ENCODE data around the gene TMEM38A. TPM values are rescaled to one million over a fixed set of nuclear protein-coding genes. Genes with fewer than 3 reads are reported as not detected.

The TMEM38A gene
- total RNA-seq, 4 donors from 2014 or later, result 1.8 to 6.0 (median 2.2) TPM

GRCh38 chr19:16620018-16620417, 40.9 kb upstream of the TMEM38A start:
- TF ChIP-seq, protein P1, sequence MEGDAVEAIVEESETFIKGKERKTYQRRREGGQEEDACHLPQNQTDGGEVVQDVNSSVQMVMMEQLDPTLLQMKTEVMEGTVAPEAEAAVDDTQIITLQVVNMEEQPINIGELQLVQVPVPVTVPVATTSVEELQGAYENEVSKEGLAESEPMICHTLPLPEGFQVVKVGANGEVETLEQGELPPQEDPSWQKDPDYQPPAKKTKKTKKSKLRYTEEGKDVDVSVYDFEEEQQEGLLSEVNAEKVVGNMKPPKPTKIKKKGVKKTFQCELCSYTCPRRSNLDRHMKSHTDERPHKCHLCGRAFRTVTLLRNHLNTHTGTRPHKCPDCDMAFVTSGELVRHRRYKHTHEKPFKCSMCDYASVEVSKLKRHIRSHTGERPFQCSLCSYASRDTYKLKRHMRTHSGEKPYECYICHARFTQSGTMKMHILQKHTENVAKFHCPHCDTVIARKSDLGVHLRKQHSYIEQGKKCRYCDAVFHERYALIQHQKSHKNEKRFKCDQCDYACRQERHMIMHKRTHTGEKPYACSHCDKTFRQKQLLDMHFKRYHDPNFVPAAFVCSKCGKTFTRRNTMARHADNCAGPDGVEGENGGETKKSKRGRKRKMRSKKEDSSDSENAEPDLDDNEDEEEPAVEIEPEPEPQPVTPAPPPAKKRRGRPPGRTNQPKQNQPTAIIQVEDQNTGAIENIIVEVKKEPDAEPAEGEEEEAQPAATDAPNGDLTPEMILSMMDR (IDR thresholded peaks at IDR 0.05; ENCODE audit: low read depth), result no peak

DNA sequence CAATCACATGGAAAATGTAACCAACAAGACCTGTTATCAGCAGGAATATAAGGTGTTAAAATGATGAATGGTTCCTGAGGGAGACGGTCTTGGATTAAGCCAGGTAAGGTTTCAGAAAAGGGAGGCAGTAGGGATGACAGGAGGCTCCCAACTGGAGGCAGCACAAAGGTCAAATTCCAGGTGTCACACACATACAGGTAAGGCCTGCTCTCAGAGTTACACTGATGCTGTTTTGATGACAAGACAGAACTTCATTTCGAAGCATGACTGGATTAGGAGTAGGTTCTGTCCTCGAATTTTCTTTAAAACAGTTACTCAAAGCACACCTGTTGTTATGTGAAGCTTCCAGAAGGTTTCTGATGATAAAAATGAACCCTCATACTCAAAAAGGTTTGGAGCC, 40.4 kb upstream of the TMEM38A start:
- TF ChIP-seq, protein P1 (IDR thresholded peaks at IDR 0.05; ENCODE audit: low read depth), result no peak

DNA sequence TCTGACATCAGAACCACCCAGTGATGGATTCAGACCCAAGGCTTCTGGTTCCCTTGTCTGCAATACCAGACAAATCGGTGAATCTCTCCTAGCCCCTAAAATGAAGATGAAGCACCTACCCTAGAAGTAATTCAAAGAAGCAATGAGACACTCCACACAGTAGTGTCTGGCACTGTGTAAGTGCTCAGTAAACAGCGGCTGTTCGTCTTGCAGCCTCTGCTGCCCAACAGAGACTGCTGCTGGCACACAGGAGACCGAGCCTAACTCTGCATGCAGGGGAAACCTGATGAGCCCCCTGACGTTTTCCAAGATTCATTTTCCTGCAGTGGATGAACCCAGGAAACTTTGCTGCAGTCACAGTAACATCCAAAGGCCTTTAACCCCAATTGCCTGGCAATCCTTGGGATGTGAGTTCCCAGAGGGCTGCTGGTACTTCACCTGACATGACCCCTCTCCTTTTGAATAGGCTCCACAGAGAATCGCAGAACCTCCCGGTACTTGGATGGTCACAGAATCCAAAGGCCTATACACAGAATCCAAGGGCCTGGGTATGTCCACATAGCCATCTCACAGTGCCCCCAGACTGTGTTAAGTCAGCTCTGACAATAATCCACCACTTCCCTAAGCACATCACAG, 39.7 kb upstream of the TMEM38A start:
- TF ChIP-seq, protein P1 (IDR thresholded peaks at IDR 0.05; ENCODE audit: low read depth), result no peak

GRCh38 chr19:16623066-16623465, 37.9 kb upstream of the TMEM38A start:
- TF ChIP-seq, protein P1 (IDR thresholded peaks at IDR 0.05; ENCODE audit: low read depth), result no peak

DNA sequence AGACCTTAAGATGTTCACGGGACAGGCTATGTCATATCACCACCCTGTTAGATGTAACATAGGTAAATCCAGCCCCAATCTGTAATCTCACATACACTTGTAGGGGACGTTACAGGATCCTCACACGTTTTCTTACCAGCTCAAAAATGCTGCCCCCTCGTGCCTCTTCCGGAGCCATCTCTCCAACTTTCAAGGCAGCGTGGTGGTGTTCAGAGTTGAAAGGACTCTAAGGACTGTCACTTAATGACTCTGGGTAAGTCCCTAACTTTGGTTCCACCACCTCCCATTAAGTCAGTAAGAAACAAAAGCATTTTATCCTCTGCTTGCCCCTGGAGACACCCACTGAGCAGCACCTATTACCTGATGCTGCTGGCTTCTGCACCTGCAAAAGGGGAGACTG, 37.4 kb upstream of the TMEM38A start:
- TF ChIP-seq, protein P1 (IDR thresholded peaks at IDR 0.05; ENCODE audit: low read depth), result no peak

- TF ChIP-seq, protein P1 (IDR thresholded peaks at IDR 0.05; ENCODE audit: low read depth), result no peak
Measured at GRCh38 chr19:16624236-16624635, 36.7 kb upstream of the TMEM38A start.

DNA sequence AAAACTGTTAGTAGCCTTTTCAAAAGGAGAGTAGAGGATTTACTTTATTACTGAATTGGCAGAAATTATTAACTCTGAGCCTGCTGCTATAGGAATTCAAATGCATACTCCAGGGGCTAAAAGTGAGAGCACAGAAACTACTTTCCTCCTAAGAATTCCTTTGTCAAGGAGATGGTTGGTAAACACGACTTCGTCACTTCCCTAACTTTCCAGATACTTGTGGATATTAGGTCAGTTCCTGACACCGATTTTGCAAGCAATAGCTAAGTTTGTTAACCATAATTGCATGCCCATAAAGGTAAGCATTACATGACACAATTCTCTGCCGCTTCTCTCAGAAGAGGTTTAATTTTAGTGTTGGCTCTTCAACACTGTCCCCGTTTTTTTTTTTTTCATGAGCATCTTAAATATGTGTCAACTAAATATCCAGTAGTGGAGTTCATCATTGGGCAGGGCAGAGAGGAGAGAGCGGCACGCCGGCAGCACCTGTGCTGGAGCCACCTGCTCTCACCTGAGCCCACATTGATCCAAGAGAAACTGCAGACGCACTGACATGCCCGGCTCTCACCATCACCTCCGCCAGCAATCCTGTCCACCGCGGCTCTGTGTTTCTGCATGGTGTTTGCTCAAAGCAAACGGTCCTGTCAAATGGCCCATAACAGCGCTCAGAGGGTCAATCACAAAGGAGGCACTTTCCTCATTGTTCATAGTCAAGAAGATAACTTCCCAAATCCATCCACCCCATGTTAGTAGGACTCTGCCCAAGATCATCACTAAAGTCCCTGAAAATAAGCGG, 35.6 kb upstream of the TMEM38A start:
- TF ChIP-seq, protein P1 (IDR thresholded peaks at IDR 0.05; ENCODE audit: low read depth), result no peak

All from subcutaneous adipose tissue (tissue), 4 donors.